RWPE2 (cell line): ENCODE measurements around the gene PSAT1.

Experiments used
- ATAC-seq: fragments of 200-7000 bp; cut with Tn5 transposase; 3 replicates; pipeline ENCODE4 v1.9.1; 2021; ENCODE audit warnings: low read depth
- DNase-seq: peaks from one replicate; pipeline ENCODE4 v3.0.0-alpha.2; 2020; ENCODE audit warnings: low spot score
- H3K27ac ChIP-seq: fragments of 450-650 bp; 2 replicates; pipeline ENCODE4 v1.5.1; 2017; ENCODE audit warnings: mild to moderate bottlenecking; ENCODE audit not compliant: poor library complexity, severe bottlenecking
- H3K27me3 ChIP-seq: fragments of 250-450 bp; sonication (Bioruptor Pico); 2 replicates; pipeline ENCODE4 v1.5.1; 2021; ENCODE audit warnings: mild to moderate bottlenecking, moderate library complexity; ENCODE audit not compliant: insufficient read depth, poor library complexity, severe bottlenecking
- H3K36me3 ChIP-seq: fragments of 250-450 bp; sonication (Bioruptor Pico); 2 replicates; pipeline ENCODE4 v1.5.1; 2020; ENCODE audit warnings: low read depth, mild to moderate bottlenecking, moderate library complexity
- H3K4me1 ChIP-seq: fragments of 250-450 bp; sonication (Bioruptor Pico); 2 replicates; pipeline ENCODE4 v1.5.1; 2021; ENCODE audit warnings: mild to moderate bottlenecking, moderate library complexity; ENCODE audit not compliant: insufficient read depth, poor library complexity, severe bottlenecking
- H3K4me3 ChIP-seq: fragments of 250-450 bp; sonication (Bioruptor Pico); 2 replicates; pipeline ENCODE4 v1.5.1; 2021; ENCODE audit warnings: mild to moderate bottlenecking, moderate library complexity; ENCODE audit not compliant: severe bottlenecking
- H3K9me3 ChIP-seq: fragments of 250-450 bp; sonication (Bioruptor Pico); 2 replicates; pipeline ENCODE4 v1.5.1; 2021; ENCODE audit warnings: mild to moderate bottlenecking, moderate library complexity; ENCODE audit not compliant: severe bottlenecking
- CTCF ChIP-seq: fragments of 450-650 bp; IDR thresholded peaks from one replicate; pipeline ENCODE4 v1.5.1; 2017; ENCODE audit warnings: mild to moderate bottlenecking, moderate library complexity; ENCODE audit not compliant: poor library complexity, severe bottlenecking

The PSAT1 gene

GRCh38 chr9:78368236-78368635, 71.3 kb downstream of the PSAT1 start:
- no peak for TF ChIP-seq CTCF
- DNase-seq, result no peak
- no peak for ATAC-seq

GRCh38 chr9:78369639-78370219, 72.8 kb downstream of the PSAT1 start:
- no peak overlapping the region for H3K27ac ChIP-seq
- no peaks in the 10 kb centered on the region for H3K4me1 ChIP-seq
- DNase-seq (no peak), ATAC-seq (peak; percentile 66; the same call in 2 of the 3 replicates)
- H3K36me3 ChIP-seq, result no peaks in the 10 kb centered on the region
- H3K4me3 ChIP-seq, result no peak overlapping the region
- TF ChIP-seq CTCF, result peak; percentile 83
- H3K27me3 ChIP-seq, result no peaks in the 10 kb centered on the region
- no peaks in the 10 kb centered on the region for H3K9me3 ChIP-seq

More at GRCh38 chr9:78368236-78368635, 71.3 kb downstream of the PSAT1 start:
- H3K27me3 ChIP-seq, result no peaks in the 10 kb centered on the region
- no peaks in the 10 kb centered on the region for H3K9me3 ChIP-seq
- H3K4me3 ChIP-seq, result no peak overlapping the region
- no peak overlapping the region for H3K27ac ChIP-seq
- H3K36me3 ChIP-seq, result no peaks in the 10 kb centered on the region
- H3K4me1 ChIP-seq, result no peaks in the 10 kb centered on the region

GRCh38 chr9:78370991-78371390, 74.1 kb downstream of the PSAT1 start:
- no peak overlapping the region for H3K27ac ChIP-seq
- no peak overlapping the region for H3K4me3 ChIP-seq
- TF ChIP-seq CTCF, result no peak
- ATAC-seq (0 out of 3 replicates have a peak, but pooled peaks have one; percentile 33), DNase-seq (no peak)
- no peaks in the 10 kb centered on the region for H3K27me3 ChIP-seq
- no peaks in the 10 kb centered on the region for H3K9me3 ChIP-seq
- H3K4me1 ChIP-seq, result no peaks in the 10 kb centered on the region
- no peaks in the 10 kb centered on the region for H3K36me3 ChIP-seq

GRCh38 chr9:78371981-78372380, 75.1 kb downstream of the PSAT1 start:
- H3K27me3 ChIP-seq, result no peaks in the 10 kb centered on the region
- H3K36me3 ChIP-seq, result no peaks in the 10 kb centered on the region
- ATAC-seq (no peak), DNase-seq (no peak)
- H3K4me1 ChIP-seq, result no peaks in the 10 kb centered on the region
- no peak for TF ChIP-seq CTCF
- no peaks in the 10 kb centered on the region for H3K9me3 ChIP-seq
- H3K4me3 ChIP-seq, result no peak overlapping the region
- H3K27ac ChIP-seq, result no peak overlapping the region
